ENCODE measurements around the gene RNF5. TPM values are rescaled to one million over a fixed set of nuclear protein-coding genes. Genes with fewer than 3 reads are reported as not detected.

The RNF5 gene
- total and polyA plus RNA-seq, 9 of the 15 experiments (the other 6 are each of a cell fraction or from before 2014, with no cell fraction given), result 62.2 to 245 (median 129) TPM

- TF ChIP-seq ZNF609 (CRISPR knock-in tag; IDR thresholded peaks at IDR 0.05; ENCODE audit: borderline replicate concordance) (peak; percentile 90), ZBTB40 (IDR thresholded peaks at IDR 0.05) (peak; percentile 86), ZBTB40 (CRISPR knock-in tag; IDR thresholded peaks at IDR 0.05) (no peak), CEBPB (tag; IDR thresholded peaks at IDR 0.05) (0 out of 2 replicates have a peak, but pooled peaks have one; percentile 32), ILK (tag; IDR thresholded peaks at IDR 0.05; ENCODE audit: borderline replicate concordance, low read depth) (no peak), CHD2 (IDR thresholded peaks at IDR 0.05; ENCODE audit: low read depth, low read length) (peak; percentile 89), HOXB6 (CRISPR knock-in tag; IDR thresholded peaks at IDR 0.05; ENCODE audit: borderline replicate concordance) (no peak), ZFX (CRISPR knock-in tag; IDR thresholded peaks at IDR 0.05) (peak; percentile 80), ATF2 (CRISPR knock-in tag; IDR thresholded peaks at IDR 0.05) (no peak), POLR2A (conservative IDR thresholded peaks at IDR 0.05) (peak; percentile 82), BMI1 (IDR thresholded peaks at IDR 0.05; ENCODE audit: low read length) (no peak), ARHGAP35 (IDR thresholded peaks at IDR 0.05; ENCODE audit: partially characterized antibody) (no peak)
These were observed 24.4 kb upstream of the RNF5 start, which contains the start of gene PPT2 (continued) for GRCh38 chr6:32153564-32154513.

Data from K562 (cell line).